ENCODE measurements around the gene MAT1A.

DNA sequence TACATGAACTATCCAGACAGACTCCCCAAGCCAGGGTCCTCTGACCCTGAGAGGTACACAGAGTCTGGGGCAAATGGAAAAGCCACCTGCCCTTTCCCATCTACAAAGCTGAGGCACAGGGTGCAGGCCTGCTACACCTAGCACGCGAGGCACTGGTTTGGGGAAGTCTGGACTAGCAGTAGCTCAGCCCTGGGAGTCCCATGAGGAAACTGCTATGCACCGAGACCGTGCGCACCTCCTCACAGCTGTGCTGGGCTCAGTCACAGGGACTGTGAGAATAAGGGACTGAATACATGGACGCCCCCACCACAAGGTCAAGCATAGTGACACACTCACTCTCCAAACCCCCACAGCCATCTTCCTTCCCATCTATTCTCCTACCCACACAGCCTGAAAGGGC, 8.2 kb downstream of the MAT1A start:
- TF ChIP-seq, protein P1, sequence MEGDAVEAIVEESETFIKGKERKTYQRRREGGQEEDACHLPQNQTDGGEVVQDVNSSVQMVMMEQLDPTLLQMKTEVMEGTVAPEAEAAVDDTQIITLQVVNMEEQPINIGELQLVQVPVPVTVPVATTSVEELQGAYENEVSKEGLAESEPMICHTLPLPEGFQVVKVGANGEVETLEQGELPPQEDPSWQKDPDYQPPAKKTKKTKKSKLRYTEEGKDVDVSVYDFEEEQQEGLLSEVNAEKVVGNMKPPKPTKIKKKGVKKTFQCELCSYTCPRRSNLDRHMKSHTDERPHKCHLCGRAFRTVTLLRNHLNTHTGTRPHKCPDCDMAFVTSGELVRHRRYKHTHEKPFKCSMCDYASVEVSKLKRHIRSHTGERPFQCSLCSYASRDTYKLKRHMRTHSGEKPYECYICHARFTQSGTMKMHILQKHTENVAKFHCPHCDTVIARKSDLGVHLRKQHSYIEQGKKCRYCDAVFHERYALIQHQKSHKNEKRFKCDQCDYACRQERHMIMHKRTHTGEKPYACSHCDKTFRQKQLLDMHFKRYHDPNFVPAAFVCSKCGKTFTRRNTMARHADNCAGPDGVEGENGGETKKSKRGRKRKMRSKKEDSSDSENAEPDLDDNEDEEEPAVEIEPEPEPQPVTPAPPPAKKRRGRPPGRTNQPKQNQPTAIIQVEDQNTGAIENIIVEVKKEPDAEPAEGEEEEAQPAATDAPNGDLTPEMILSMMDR (IDR thresholded peaks at IDR 0.05): no peak
- TF ChIP-seq POLR2A (IDR thresholded peaks at IDR 0.05): no peak

All from testis (tissue), 2 donors.